ENCODE measurements around the gene SRP19. TPM values are rescaled to one million over a fixed set of nuclear protein-coding genes. Genes with fewer than 3 reads are reported as not detected.

The SRP19 gene
- total and polyA plus RNA-seq, 10 of the 15 experiments (the other 5 are each of a cell fraction or from before 2014, with no cell fraction given), result 43.4 to 379 (median 156) TPM

DNA sequence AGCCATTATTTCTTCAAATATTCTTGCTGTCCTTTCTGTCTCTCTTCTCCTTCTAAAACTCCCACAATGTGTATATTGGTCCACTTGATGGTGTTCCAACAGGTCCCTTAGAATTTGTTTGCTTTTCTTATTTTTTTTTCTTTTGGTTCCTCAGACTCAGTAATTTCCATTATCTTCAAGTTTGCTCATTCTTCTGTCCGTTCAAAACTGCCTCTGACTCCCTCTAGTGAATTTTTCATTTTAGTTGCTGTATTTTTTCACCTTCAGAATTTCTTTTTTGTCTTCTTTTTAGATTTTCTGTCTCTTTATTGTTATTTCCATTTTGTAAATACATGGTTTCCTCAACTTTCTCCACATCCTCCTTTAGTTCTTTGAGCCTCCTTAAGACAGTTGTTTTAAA, 6.4 kb upstream of the SRP19 start (continued):
- TF ChIP-seq, protein P1, sequence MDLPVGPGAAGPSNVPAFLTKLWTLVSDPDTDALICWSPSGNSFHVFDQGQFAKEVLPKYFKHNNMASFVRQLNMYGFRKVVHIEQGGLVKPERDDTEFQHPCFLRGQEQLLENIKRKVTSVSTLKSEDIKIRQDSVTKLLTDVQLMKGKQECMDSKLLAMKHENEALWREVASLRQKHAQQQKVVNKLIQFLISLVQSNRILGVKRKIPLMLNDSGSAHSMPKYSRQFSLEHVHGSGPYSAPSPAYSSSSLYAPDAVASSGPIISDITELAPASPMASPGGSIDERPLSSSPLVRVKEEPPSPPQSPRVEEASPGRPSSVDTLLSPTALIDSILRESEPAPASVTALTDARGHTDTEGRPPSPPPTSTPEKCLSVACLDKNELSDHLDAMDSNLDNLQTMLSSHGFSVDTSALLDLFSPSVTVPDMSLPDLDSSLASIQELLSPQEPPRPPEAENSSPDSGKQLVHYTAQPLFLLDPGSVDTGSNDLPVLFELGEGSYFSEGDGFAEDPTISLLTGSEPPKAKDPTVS (IDR thresholded peaks at IDR 0.05; ENCODE audit: low read depth, low read length), result no peak
- TF ChIP-seq RB1 (IDR thresholded peaks at IDR 0.05; ENCODE audit: borderline replicate concordance), result no peak

- TF ChIP-seq STAT3 (IDR thresholded peaks at IDR 0.05; ENCODE audit: low read depth, low read length) (no peak), SRF (IDR thresholded peaks at IDR 0.05; ENCODE audit: low read depth in 2 of 2, low read length in 2 of 2) (no peak), SMAD5 (IDR thresholded peaks at IDR 0.05; ENCODE audit: low read depth) (no peak), ETV6 (conservative IDR thresholded peaks at IDR 0.05 in 1 of 2, IDR thresholded peaks at IDR 0.05 in 1 of 2; ENCODE audit: borderline replicate concordance in 1 of 2, low read depth in 1 of 2) (no peak), MEF2B (IDR thresholded peaks at IDR 0.05; ENCODE audit: partially characterized antibody, poor library complexity, severe bottlenecking) (no peak), E4F1 (IDR thresholded peaks at IDR 0.05; ENCODE audit: borderline replicate concordance, partially characterized antibody) (no peak), HDGF (IDR thresholded peaks at IDR 0.05) (no peak), ESRRA (IDR thresholded peaks at IDR 0.05; ENCODE audit: low read length) (no peak), TARDBP (IDR thresholded peaks at IDR 0.05; ENCODE audit: borderline replicate concordance) (no peak), REST (IDR thresholded peaks at IDR 0.05; ENCODE audit: low read depth, low read length) (no peak), TAF1 (IDR thresholded peaks at IDR 0.05; ENCODE audit: borderline replicate concordance, low read depth, low read length) (no peak)
- TF ChIP-seq, protein P2, sequence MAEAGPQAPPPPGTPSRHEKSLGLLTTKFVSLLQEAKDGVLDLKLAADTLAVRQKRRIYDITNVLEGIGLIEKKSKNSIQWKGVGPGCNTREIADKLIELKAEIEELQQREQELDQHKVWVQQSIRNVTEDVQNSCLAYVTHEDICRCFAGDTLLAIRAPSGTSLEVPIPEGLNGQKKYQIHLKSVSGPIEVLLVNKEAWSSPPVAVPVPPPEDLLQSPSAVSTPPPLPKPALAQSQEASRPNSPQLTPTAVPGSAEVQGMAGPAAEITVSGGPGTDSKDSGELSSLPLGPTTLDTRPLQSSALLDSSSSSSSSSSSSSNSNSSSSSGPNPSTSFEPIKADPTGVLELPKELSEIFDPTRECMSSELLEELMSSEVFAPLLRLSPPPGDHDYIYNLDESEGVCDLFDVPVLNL (IDR thresholded peaks at IDR 0.05; ENCODE audit: low read depth, low read length), result no peak
- Histone ChIP-seq H3K36me3 (ENCODE audit: control insufficient read depth in 2 of 2, insufficient read depth in 2 of 2, low read length in 1 of 2) (no peaks in the 10 kb centered on the region), H2AFZ (ENCODE audit: control insufficient read depth, low read depth, low read length) (no peak overlapping the region), H3K27me3 (replicated peaks in 1 of 2; ENCODE audit: control insufficient read depth in 2 of 2, insufficient read depth in 2 of 2, low read length in 1 of 2) (no peaks in the 10 kb centered on the region), H3K9me3 (replicated peaks; ENCODE audit: control insufficient read depth, insufficient read depth, low read length) (peaks cover 2% of the 10 kb centered on the region; the same call in 2 of the 3 replicates), H3K27ac (ENCODE audit: control insufficient read depth, insufficient read depth) (no peak overlapping the region), H3K9ac (ENCODE audit: control insufficient read depth, insufficient read depth, low read length) (no peak overlapping the region), H3K4me2 (ENCODE audit: control insufficient read depth, insufficient read depth) (no peak overlapping the region), H4K20me1 (ENCODE audit: control insufficient read depth, insufficient read depth) (no peaks in the 10 kb centered on the region), H3K4me1 (ENCODE audit: control insufficient read depth, insufficient read depth, low read length) (peaks cover 6% of the 10 kb centered on the region), H3K4me3 (no peak overlapping the region), H3K79me2 (ENCODE audit: control insufficient read depth, insufficient read depth, low read length) (peaks cover 22% of the 10 kb centered on the region)
- ChIA-PET SMC1A (ENCODE audit: uncharacterized antibody, unreplicated experiment) (interaction anchor here (0.9 to 1.1 kb wide), 2 partner anchors 47 to 68 kb away, joined by 3 read pairs; no protein-coding TSS in a partner anchor), CTCF (interaction anchor here (3.9 kb wide), 1 partner anchor 10 kb away, joined by 28 read pairs; no protein-coding TSS in a partner anchor), POLR2A (no interaction called here), RAD21 (ENCODE audit: unreplicated experiment) (no interaction called here)
- no TSS peak for BruUV-seq (replicated peaks)
- DNase-seq (ENCODE audit: low read depth, low spot score) (no peak), FAIRE-seq (no peak), ATAC-seq (no peak)
- intact Hi-C loops (cut with micrococcal nuclease; ENCODE audit: unreplicated experiment), result no loop called here
- in situ Hi-C loops (cut with MboI), result no loop called here
Observed at GRCh38 chr5:112857866-112858265, 3.2 kb upstream of the SRP19 start.

Data from GM12878 (cell line).